CD4-positive, alpha-beta T cell (primary cell): ENCODE results near the gene ARPC1A. TPM values are rescaled to one million over a fixed set of nuclear protein-coding genes. Genes with fewer than 3 reads are reported as not detected.

Source experiments
- ATAC-seq: fragments of 200-7000 bp; cut with Tn5 transposase; one replicate; pipeline ENCODE4 v1.10.0; 2022; ENCODE audit warnings: mild to moderate bottlenecking; ENCODE audit not compliant: poor library complexity
- CTCF ChIA-PET: fragments of 350-600 bp; sonication (Branson Sonifier 250); formaldehyde crosslinking; loops from one replicate; lab custom pipeline; 2021; ENCODE audit warnings: antibody characterized with exemption, inconsistent platforms; lab: Charles Lee
- POLR2A ChIA-PET: fragments of 350-600 bp; sonication (Branson Sonifier 250); formaldehyde crosslinking; loops from one replicate; lab custom pipeline; 2021; ENCODE audit warnings: antibody characterized with exemption, inconsistent platforms; lab: Charles Lee
- DNase-seq, 14 experiments: peaks; one replicate each; pipeline ENCODE4 v3.0.0-alpha.2; 2013 to 2020; ENCODE audit warnings: mixed read lengths in 2 of 14
- H3K27ac ChIP-seq, 2 donors: one replicate each; pipeline versions ENCODE4 v1.5.1 to v1.7.0; 2013; ENCODE audit warnings: low read length in 2 of 2, low read depth in 1 of 2, mild to moderate bottlenecking in 1 of 2
- H3K27me3 ChIP-seq, 2 experiments: 1 replicate in 1 of 2; 2 replicates in 1 of 2; pipeline versions ENCODE4 v1.6.1 to v1.7.0; 2013; ENCODE audit warnings: low read length in 2 of 2, control low read depth in 1 of 2, mild to moderate bottlenecking in 1 of 2, moderate library complexity in 1 of 2; ENCODE audit not compliant: insufficient read depth in 2 of 2, control insufficient read depth in 1 of 2
- H3K36me3 ChIP-seq: one replicate; pipeline ENCODE4 v1.6.1; 2013; ENCODE audit warnings: low read length, control low read depth; ENCODE audit not compliant: insufficient read depth
- H3K4me1 ChIP-seq: one replicate; pipeline ENCODE4 v1.6.1; 2013; ENCODE audit warnings: low read length, control low read depth; ENCODE audit not compliant: insufficient read depth
- H3K4me3 ChIP-seq: one replicate; pipeline ENCODE4 v1.5.1; 2013; ENCODE audit warnings: mild to moderate bottlenecking, low read length, moderate library complexity
- H3K9me3 ChIP-seq, 2 experiments: 1 replicate in 1 of 2; 2 replicates in 1 of 2; pipeline versions ENCODE4 v1.6.1 to v1.7.0; 2013; ENCODE audit warnings: low read length in 2 of 2, mild to moderate bottlenecking in 2 of 2, control low read depth in 1 of 2, moderate library complexity in 1 of 2; ENCODE audit not compliant: control insufficient read depth in 1 of 2, insufficient read depth in 1 of 2
- H3K27ac Mint-ChIP-seq: one replicate; pipeline ENCODE4 v1.8.0; 2020; ENCODE audit warnings: mixed read lengths
- H3K27me3 Mint-ChIP-seq: one replicate; pipeline ENCODE4 v1.8.0; 2021; ENCODE audit warnings: mixed read lengths
- H3K36me3 Mint-ChIP-seq: one replicate; pipeline ENCODE4 v1.8.0; 2021; ENCODE audit warnings: low read depth, mixed read lengths
- H3K4me1 Mint-ChIP-seq: one replicate; pipeline ENCODE4 v1.8.0; 2021; ENCODE audit warnings: low read depth, mixed read lengths
- H3K4me3 Mint-ChIP-seq: one replicate; pipeline ENCODE4 v1.8.0; 2020; ENCODE audit warnings: mild to moderate bottlenecking, mixed read lengths
- H3K9me3 Mint-ChIP-seq: one replicate; pipeline ENCODE4 v1.8.0; 2020; ENCODE audit warnings: mixed read lengths
- intact Hi-C, 2 experiments: fragments of 100-400 bp; cut with DNase I in 1 of 2; cut with micrococcal nuclease in 1 of 2; formaldehyde crosslinking; loops; one replicate each; pipeline versions ENCODE4 v1.15.1 to v1.9.0; 2023 to 2025; cut with DNase I, micrococcal nuclease
- total RNA-seq, 174 experiments: library from RNA in 2 of 174; stranded (reverse) in 2 of 174; gene quantifications; one replicate each; pipeline ENCODE4 v1.2.3 and lab custom pipeline; 2021 to 2026
- TF ChIP-seq, protein P1 (sequence below): fragments of 200-600 bp; IDR thresholded peaks from one replicate; pipeline ENCODE4 v1.8.0; 2022; ENCODE audit warnings: antibody characterized with exemption, mild to moderate bottlenecking

The ARPC1A gene
- total RNA-seq, 2 experiments from 2014 or later: 25.3 to 30.4 TPM

DNA sequence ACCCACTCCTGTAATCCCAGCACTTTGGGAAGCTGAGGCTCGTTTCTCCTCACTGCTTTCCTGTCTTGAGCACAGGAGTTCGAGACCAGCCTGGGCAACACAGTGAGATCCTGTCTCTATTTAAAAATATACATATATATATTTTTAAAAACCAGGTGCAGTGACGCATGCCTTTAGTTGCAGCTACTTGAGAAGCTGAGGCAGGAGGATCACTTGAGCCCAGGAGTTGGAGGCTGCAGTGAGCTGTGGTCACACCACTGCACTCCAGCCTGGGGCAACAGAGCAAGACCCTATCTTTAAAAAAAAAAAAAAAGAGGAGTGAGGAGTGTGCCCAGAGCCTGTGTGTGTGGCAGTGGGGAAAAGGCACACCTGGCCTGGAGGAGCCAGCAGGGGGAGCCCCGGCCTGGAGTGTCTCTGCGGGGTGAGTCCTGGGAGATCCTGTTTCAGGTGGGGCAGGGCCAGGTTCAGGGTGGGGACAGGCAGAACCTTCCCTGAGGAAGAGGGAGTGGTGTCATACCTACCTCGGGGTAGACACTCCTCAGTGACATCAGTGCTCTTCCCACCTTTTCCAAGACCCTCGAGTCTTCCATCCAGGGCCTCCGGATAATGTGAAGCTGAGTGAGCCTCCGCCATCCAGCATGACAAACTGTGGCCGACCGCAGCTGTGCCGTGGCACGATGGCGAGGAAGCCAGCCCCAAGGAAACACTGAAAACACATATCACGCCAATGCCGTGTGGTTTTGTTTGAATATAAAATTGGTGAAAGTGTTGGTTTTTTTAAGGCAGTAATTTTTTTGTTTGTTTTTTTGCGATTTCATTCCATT lies 39.8 kb downstream of the ARPC1A start:
- Histone ChIP-seq H3K4me3 (no peak overlapping the region), H3K27me3 (no peaks in the 10 kb centered on the region), H3K27ac (no peak overlapping the region), H3K9me3 (no peaks in the 10 kb centered on the region), H3K36me3 (peaks cover 71% of the 10 kb centered on the region), H3K4me1 (peaks cover 7% of the 10 kb centered on the region)
- Mint-ChIP-seq H3K36me3 (peaks cover 60% of the 10 kb centered on the region), H3K9me3 (no peaks in the 10 kb centered on the region), H3K27ac (no peak overlapping the region), H3K27me3 (no peaks in the 10 kb centered on the region), H3K4me3 (no peak overlapping the region), H3K4me1 (no peaks in the 10 kb centered on the region)
- peak; percentile 56 to 82 (median 69) for DNase-seq
- TF ChIP-seq, protein P1, sequence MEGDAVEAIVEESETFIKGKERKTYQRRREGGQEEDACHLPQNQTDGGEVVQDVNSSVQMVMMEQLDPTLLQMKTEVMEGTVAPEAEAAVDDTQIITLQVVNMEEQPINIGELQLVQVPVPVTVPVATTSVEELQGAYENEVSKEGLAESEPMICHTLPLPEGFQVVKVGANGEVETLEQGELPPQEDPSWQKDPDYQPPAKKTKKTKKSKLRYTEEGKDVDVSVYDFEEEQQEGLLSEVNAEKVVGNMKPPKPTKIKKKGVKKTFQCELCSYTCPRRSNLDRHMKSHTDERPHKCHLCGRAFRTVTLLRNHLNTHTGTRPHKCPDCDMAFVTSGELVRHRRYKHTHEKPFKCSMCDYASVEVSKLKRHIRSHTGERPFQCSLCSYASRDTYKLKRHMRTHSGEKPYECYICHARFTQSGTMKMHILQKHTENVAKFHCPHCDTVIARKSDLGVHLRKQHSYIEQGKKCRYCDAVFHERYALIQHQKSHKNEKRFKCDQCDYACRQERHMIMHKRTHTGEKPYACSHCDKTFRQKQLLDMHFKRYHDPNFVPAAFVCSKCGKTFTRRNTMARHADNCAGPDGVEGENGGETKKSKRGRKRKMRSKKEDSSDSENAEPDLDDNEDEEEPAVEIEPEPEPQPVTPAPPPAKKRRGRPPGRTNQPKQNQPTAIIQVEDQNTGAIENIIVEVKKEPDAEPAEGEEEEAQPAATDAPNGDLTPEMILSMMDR: peak; percentile 73
- ChIA-PET CTCF (interaction anchor here (0.6 to 2.0 kb wide), 13 partner anchors 10 to 117 kb away, joined by 3 to 13 read pairs (median 4); partner anchors contain the start of genes BUD31 and PDAP1), POLR2A (interaction anchor here (0.6 to 2.2 kb wide), 5 partner anchors 10 to 193 kb away, joined by 4 to 9 read pairs (median 5); partner anchors contain the start of genes ARPC1B, PDAP1 and ZNF655)
- intact Hi-C loops: loop anchor here (1.0 to 10.0 kb wide), 5 partner anchors 22 to 469 kb away; partner anchors contain the start of genes BUD31 (in 1 of the 2) and PDAP1 (in 1 of the 2)
- ATAC-seq: peak; percentile 97

DNA sequence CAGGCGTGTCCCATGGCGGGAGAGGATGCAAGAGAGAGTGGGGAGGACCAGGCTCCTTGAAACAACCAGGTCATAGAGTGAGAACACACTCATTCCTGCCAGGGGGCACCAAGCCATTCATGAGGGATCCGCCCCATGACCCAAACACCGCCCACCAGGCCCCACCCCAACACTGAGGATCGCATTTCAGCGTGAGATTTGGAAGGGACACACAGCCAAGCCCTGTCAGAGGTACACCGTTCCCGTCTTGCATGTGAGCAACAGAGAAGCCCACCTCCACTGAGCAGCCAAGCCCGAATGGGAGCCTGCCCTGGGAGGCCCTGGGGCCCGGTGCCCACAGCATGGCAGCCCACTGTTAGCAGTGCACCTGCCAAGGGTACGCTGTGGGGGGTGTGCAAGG lies 40.9 kb downstream of the ARPC1A start:
- peaks cover 7% of the 10 kb centered on the region for H3K4me1 ChIP-seq
- H3K27ac Mint-ChIP-seq: no peak overlapping the region
- no peaks in the 10 kb centered on the region for H3K27me3 Mint-ChIP-seq
- no peaks in the 10 kb centered on the region for H3K9me3 Mint-ChIP-seq
- no peaks in the 10 kb centered on the region for H3K9me3 ChIP-seq
- CTCF ChIA-PET: interaction anchor here (0.9 kb wide), 1 partner anchor 12 kb away, joined by 3 read pairs; no protein-coding TSS in a partner anchor
- ATAC-seq: no peak
- no peak overlapping the region for H3K27ac ChIP-seq
- H3K4me1 Mint-ChIP-seq: no peaks in the 10 kb centered on the region
- peaks cover 62% of the 10 kb centered on the region for H3K36me3 ChIP-seq
- no peak overlapping the region for H3K4me3 Mint-ChIP-seq
- POLR2A ChIA-PET: interaction anchor here (0.7 to 1.4 kb wide), 2 partner anchors 14 to 191 kb away, joined by 3 to 4 read pairs; partner anchors contain the start of gene ZNF655
- intact Hi-C loops: loop anchor here in 1 of 2 experiments (5.0 to 10.0 kb wide), 2 partner anchors 216 to 468 kb away; no protein-coding TSS in a partner anchor
- no peak overlapping the region for H3K4me3 ChIP-seq
- H3K36me3 Mint-ChIP-seq: peaks cover 49% of the 10 kb centered on the region
- H3K27me3 ChIP-seq: no peaks in the 10 kb centered on the region
- TF ChIP-seq, protein P1: no peak
- no peak for DNase-seq

DNA sequence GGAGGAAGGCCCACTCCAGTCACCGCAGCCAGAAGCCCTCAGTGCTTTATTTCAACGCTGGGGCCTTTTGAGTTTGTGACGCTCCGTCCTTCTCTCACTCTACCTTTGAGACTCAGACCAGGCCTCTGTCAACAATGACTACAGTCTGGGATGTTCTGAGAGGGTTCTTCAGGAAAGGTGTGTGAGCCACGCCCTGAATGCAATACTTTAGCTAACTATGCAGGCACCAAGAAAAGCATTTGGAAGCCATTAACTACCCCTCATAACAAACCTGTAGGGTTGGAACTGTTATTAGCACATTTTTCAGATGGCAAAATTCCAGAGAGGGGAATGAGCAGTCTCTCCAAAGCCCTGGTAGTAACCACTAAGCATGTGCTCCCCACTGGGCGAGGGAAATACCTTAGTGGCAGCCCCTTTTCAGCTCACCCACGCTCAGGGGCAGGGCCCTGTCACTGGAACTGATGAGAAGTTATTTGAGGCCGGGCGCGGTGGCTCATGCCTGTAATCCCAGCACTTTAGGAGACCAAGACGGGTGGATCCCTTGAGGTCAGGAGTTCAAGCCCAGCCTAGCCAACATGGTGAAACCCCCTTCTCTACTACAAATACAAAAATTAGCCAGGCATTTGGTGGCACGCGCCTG lies 43.2 kb downstream of the ARPC1A start:
- DNase-seq: no peak
- ATAC-seq: no peak
- Mint-ChIP-seq H3K9me3 (no peaks in the 10 kb centered on the region), H3K4me3 (peak overlapping the region; percentile 42), H3K27ac (no peak overlapping the region), H3K4me1 (peaks cover 3% of the 10 kb centered on the region), H3K27me3 (no peaks in the 10 kb centered on the region), H3K36me3 (peaks cover 31% of the 10 kb centered on the region)
- Histone ChIP-seq H3K4me1 (peaks cover 11% of the 10 kb centered on the region), H3K27ac (no peak overlapping the region), H3K4me3 (no peak overlapping the region), H3K9me3 (no peaks in the 10 kb centered on the region), H3K27me3 (no peaks in the 10 kb centered on the region), H3K36me3 (peaks cover 44% of the 10 kb centered on the region)
- ChIA-PET POLR2A (no interaction called here), CTCF (interaction anchor here (1.9 kb wide), 1 partner anchor 18 kb away, joined by 5 read pairs; no protein-coding TSS in a partner anchor)
- intact Hi-C loops: loop anchor here in 1 of 2 experiments (5.0 to 10.0 kb wide), 2 partner anchors 213 to 466 kb away; no protein-coding TSS in a partner anchor
- TF ChIP-seq, protein P1: no peak
